Measurements from ENCODE around the gene GJB5. TPM values are rescaled to one million over a fixed set of nuclear protein-coding genes. Genes with fewer than 3 reads are reported as not detected.

The GJB5 gene
- total RNA-seq, 6 donors from 2014 or later, result 0.17 to 0.89 (median 0.30) TPM; not detected in 3

- Histone ChIP-seq H3K27ac (no peak overlapping the region), H3K9me3 (no peaks in the 10 kb centered on the region), H3K36me3 (no peaks in the 10 kb centered on the region), H3K4me1 (no peaks in the 10 kb centered on the region), H3K27me3 (no peaks in the 10 kb centered on the region), H3K4me3 (no peak overlapping the region)
- DNase-seq (no peak), ATAC-seq (ENCODE audit: low FRiP score in 2 of 2) (no peak)
- TF ChIP-seq POLR2A (IDR thresholded peaks at IDR 0.05), result no peak
- TF ChIP-seq, protein P1, sequence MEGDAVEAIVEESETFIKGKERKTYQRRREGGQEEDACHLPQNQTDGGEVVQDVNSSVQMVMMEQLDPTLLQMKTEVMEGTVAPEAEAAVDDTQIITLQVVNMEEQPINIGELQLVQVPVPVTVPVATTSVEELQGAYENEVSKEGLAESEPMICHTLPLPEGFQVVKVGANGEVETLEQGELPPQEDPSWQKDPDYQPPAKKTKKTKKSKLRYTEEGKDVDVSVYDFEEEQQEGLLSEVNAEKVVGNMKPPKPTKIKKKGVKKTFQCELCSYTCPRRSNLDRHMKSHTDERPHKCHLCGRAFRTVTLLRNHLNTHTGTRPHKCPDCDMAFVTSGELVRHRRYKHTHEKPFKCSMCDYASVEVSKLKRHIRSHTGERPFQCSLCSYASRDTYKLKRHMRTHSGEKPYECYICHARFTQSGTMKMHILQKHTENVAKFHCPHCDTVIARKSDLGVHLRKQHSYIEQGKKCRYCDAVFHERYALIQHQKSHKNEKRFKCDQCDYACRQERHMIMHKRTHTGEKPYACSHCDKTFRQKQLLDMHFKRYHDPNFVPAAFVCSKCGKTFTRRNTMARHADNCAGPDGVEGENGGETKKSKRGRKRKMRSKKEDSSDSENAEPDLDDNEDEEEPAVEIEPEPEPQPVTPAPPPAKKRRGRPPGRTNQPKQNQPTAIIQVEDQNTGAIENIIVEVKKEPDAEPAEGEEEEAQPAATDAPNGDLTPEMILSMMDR (IDR thresholded peaks at IDR 0.05), result no peak
- no peak for TF ChIP-seq EP300 (IDR thresholded peaks at IDR 0.05)
- no peak for TF ChIP-seq POLR2AphosphoS5 (IDR thresholded peaks at IDR 0.05)
- 56 to 70% methylated on average over 2 to 3 of the region's 3 CpGs for WGBS, 2 donors
These were observed 15.2 kb upstream of the GJB5 start for GRCh38 chr1:34739613-34740012.

- DNase-seq (peak; percentile 50 to 62), ATAC-seq (ENCODE audit: low FRiP score in 2 of 2) (no peak)
- TF ChIP-seq, protein P1 (IDR thresholded peaks at IDR 0.05), result no peak
- TF ChIP-seq EP300 (IDR thresholded peaks at IDR 0.05), result no peak
- no peak for TF ChIP-seq POLR2AphosphoS5 (IDR thresholded peaks at IDR 0.05)
- no peak for TF ChIP-seq POLR2A (IDR thresholded peaks at IDR 0.05)
- Histone ChIP-seq H3K4me1 (no peaks in the 10 kb centered on the region), H3K4me3 (no peak overlapping the region), H3K9me3 (no peaks in the 10 kb centered on the region), H3K27me3 (no peaks in the 10 kb centered on the region), H3K27ac (no peak overlapping the region), H3K36me3 (no peaks in the 10 kb centered on the region)
- 39 to 41% methylated on average over 18 of the region's 18 CpGs for WGBS, 2 donors
These were observed 14.5 kb upstream of the GJB5 start for GRCh38 chr1:34740161-34740868.

GRCh38 chr1:34742667-34743270, 12.1 kb upstream of the GJB5 start:
- Histone ChIP-seq H3K36me3 (no peaks in the 10 kb centered on the region), H3K4me3 (no peak overlapping the region), H3K9me3 (no peaks in the 10 kb centered on the region), H3K4me1 (no peaks in the 10 kb centered on the region), H3K27ac (no peak overlapping the region), H3K27me3 (no peaks in the 10 kb centered on the region)
- TF ChIP-seq EP300 (IDR thresholded peaks at IDR 0.05), result no peak
- TF ChIP-seq, protein P1 (IDR thresholded peaks at IDR 0.05), result peak; percentile 79 to 93 (median 92)
- no peak for TF ChIP-seq POLR2A (IDR thresholded peaks at IDR 0.05)
- no peak for TF ChIP-seq POLR2AphosphoS5 (IDR thresholded peaks at IDR 0.05)
- DNase-seq, result peak; percentile 78 to 95
- 17 to 21% methylated on average over 10 to 12 of the region's 16 CpGs for WGBS, 2 donors
- peak; percentile 78 to 89 for ATAC-seq (ENCODE audit: low FRiP score in 2 of 2)

GRCh38 chr1:34743775-34744174, 11.1 kb upstream of the GJB5 start:
- ATAC-seq (ENCODE audit: low FRiP score in 2 of 2) (no peak), DNase-seq (no peak)
- TF ChIP-seq POLR2AphosphoS5 (IDR thresholded peaks at IDR 0.05) (no peak), EP300 (IDR thresholded peaks at IDR 0.05) (no peak), POLR2A (IDR thresholded peaks at IDR 0.05) (no peak)
- TF ChIP-seq, protein P1 (IDR thresholded peaks at IDR 0.05), result no peak
- no peaks in the 10 kb centered on the region for H3K9me3 ChIP-seq
- no peak overlapping the region for H3K27ac ChIP-seq
- WGBS, 2 donors, result 77 to 83% methylated on average over 6 of the region's 6 CpGs
- no peaks in the 10 kb centered on the region for H3K36me3 ChIP-seq
- no peak overlapping the region for H3K4me3 ChIP-seq
- H3K4me1 ChIP-seq, result no peaks in the 10 kb centered on the region
- no peaks in the 10 kb centered on the region for H3K27me3 ChIP-seq
